DOHH2 (cell line): ENCODE results near the gene RIMBP2.

ENCODE experiments used
- CTCF ChIP-seq: fragments of 200-600 bp; sonication (generic); IDR thresholded peaks from one replicate; pipeline ENCODE4 v1.5.1; 2014; ENCODE audit warnings: antibody characterized with exemption, mild to moderate bottlenecking, low read depth, low read length; ENCODE audit not compliant: poor library complexity, severe bottlenecking
- EZH2phosphoT487 ChIP-seq: fragments of 200-600 bp; sonication (generic); IDR thresholded peaks from 2 replicates; pipeline ENCODE4 v1.6.1; 2017; ENCODE audit warnings: borderline replicate concordance, mild to moderate bottlenecking, antibody characterized with exemption, low read length, moderate library complexity, mixed read lengths

- TF ChIP-seq CTCF (no peak), EZH2phosphoT487 (no peak)
These were observed 73.2 kb downstream of the RIMBP2 start for GRCh38 chr12:130642856-130643255.
